WTC11 (cell line): ENCODE results near the gene GPX3. TPM values are rescaled to one million over a fixed set of nuclear protein-coding genes. Genes with fewer than 3 reads are reported as not detected.

Source experiments
- ATAC-seq: fragments of 200-7000 bp; cut with Tn5 transposase; 2 replicates; pipeline ENCODE4 v1.10.0; 2021; ENCODE audit warnings: mild to moderate bottlenecking, moderate library complexity
- CTCF ChIA-PET: fragments of 300-600 bp; sonication (Branson Sonifier 250); formaldehyde crosslinking; loops from one replicate; lab custom pipeline; 2021; ENCODE audit warnings: antibody characterized with exemption; lab: Charles Lee
- POLR2A ChIA-PET: fragments of 350-600 bp; sonication (Branson Sonifier 250); formaldehyde crosslinking; loops from one replicate; lab custom pipeline; 2021; ENCODE audit warnings: antibody characterized with exemption; lab: Charles Lee
- DNase-seq: peaks from one replicate; pipeline ENCODE4 v3.0.0; 2021; ENCODE audit warnings: low spot score
- H3K27ac Mint-ChIP-seq: 2 replicates; pipeline ENCODE4 v1.8.0; 2021; ENCODE audit warnings: mixed read lengths
- H3K27me3 Mint-ChIP-seq: 2 replicates; pipeline ENCODE4 v1.8.0; 2021; ENCODE audit warnings: low read depth, mild to moderate bottlenecking, moderate library complexity, mixed read lengths
- H3K36me3 Mint-ChIP-seq: 2 replicates; pipeline ENCODE4 v1.8.0; 2021; ENCODE audit warnings: mixed read lengths
- H3K4me1 Mint-ChIP-seq: 2 replicates; pipeline ENCODE4 v1.8.0; 2022; ENCODE audit warnings: mixed read lengths
- H3K4me3 Mint-ChIP-seq: 2 replicates; pipeline ENCODE4 v1.8.0; 2021; ENCODE audit warnings: mild to moderate bottlenecking, moderate library complexity, mixed read lengths
- H3K9me3 Mint-ChIP-seq: 2 replicates; pipeline ENCODE4 v1.8.0; 2021; ENCODE audit warnings: mixed read lengths
- ELF4 ChIP-seq: sonication (generic); formaldehyde crosslinking; IDR thresholded peaks from 2 replicates; pipeline ENCODE4 v1.8.1; 2022; ENCODE audit warnings: low read depth, mild to moderate bottlenecking, moderate library complexity, missing genetic modification reagents
- FOXP1 ChIP-seq: sonication (generic); formaldehyde crosslinking; IDR thresholded peaks from 2 replicates; pipeline ENCODE4 v1.8.0; 2022; ENCODE audit warnings: missing genetic modification reagents, mild to moderate bottlenecking, moderate library complexity, borderline replicate concordance
- GTF2I ChIP-seq: fragments of 250-450 bp; sonication (Bioruptor Pico); conservative IDR thresholded peaks from 2 replicates; pipeline ENCODE4 v1.4.0; 2021; ENCODE audit warnings: mild to moderate bottlenecking
- JUN ChIP-seq: sonication (generic); formaldehyde crosslinking; IDR thresholded peaks from 2 replicates; pipeline ENCODE4 v1.8.0; 2023; ENCODE audit warnings: mild to moderate bottlenecking, missing genetic modification reagents
- NFYB ChIP-seq: sonication (generic); formaldehyde crosslinking; conservative IDR thresholded peaks from 2 replicates; pipeline ENCODE4 v1.8.0; 2022; ENCODE audit warnings: low read depth, missing genetic modification reagents
- NR2C2 ChIP-seq: sonication (generic); formaldehyde crosslinking; IDR thresholded peaks from 2 replicates; pipeline ENCODE4 v1.8.0; 2022; ENCODE audit warnings: mild to moderate bottlenecking, missing genetic modification reagents
- PRRX2 ChIP-seq: fragments of 250-450 bp; sonication (Bioruptor Pico); IDR thresholded peaks from 2 replicates; pipeline ENCODE4 v1.8.0; 2021; ENCODE audit warnings: mild to moderate bottlenecking
- RORB ChIP-seq: fragments of 250-450 bp; sonication (Bioruptor Pico); IDR thresholded peaks from 2 replicates; pipeline ENCODE4 v1.9.0; 2021; ENCODE audit warnings: mild to moderate bottlenecking
- SMAD3 ChIP-seq: sonication (generic); formaldehyde crosslinking; IDR thresholded peaks from 2 replicates; pipeline ENCODE4 v1.8.0; 2022; ENCODE audit warnings: missing genetic modification reagents, mild to moderate bottlenecking, borderline replicate concordance
- ZNF138 ChIP-seq: sonication (generic); formaldehyde crosslinking; conservative IDR thresholded peaks from 2 replicates; pipeline ENCODE4 v1.8.1; 2022; ENCODE audit warnings: mild to moderate bottlenecking, moderate library complexity, missing genetic modification reagents
- ZNF396 ChIP-seq: fragments of 250-450 bp; sonication (Bioruptor Pico); IDR thresholded peaks from 2 replicates; pipeline ENCODE4 v1.8.0; 2021; ENCODE audit warnings: mild to moderate bottlenecking, moderate library complexity, borderline replicate concordance
- total RNA-seq: library from RNA; stranded (reverse); gene quantifications from 3 replicates; pipeline ENCODE4 v1.2.3, GENCODE V29; 2021
- TF ChIP-seq, protein P1 (sequence below): fragments of 200-600 bp; IDR thresholded peaks from 2 replicates; pipeline ENCODE4 v1.8.0; 2022; ENCODE audit warnings: antibody characterized with exemption
- TF ChIP-seq, protein P2 (sequence below): fragments of 250-450 bp; sonication (Bioruptor Pico); conservative IDR thresholded peaks from 2 replicates; pipeline ENCODE4 v1.9.0; 2021; ENCODE audit warnings: mild to moderate bottlenecking
- TF ChIP-seq, protein P3 (sequence below): fragments of 250-450 bp; sonication (Bioruptor Pico); IDR thresholded peaks from 2 replicates; pipeline ENCODE4 v1.9.0; 2021; ENCODE audit warnings: mild to moderate bottlenecking
- TF ChIP-seq, protein P4 (sequence below): sonication (generic); formaldehyde crosslinking; IDR thresholded peaks from 2 replicates; pipeline ENCODE4 v1.8.0; 2022; ENCODE audit warnings: mild to moderate bottlenecking, missing genetic modification reagents

GPX3 gene
- total RNA-seq, 1 experiment from 2014 or later = 24.5 TPM

DNA sequence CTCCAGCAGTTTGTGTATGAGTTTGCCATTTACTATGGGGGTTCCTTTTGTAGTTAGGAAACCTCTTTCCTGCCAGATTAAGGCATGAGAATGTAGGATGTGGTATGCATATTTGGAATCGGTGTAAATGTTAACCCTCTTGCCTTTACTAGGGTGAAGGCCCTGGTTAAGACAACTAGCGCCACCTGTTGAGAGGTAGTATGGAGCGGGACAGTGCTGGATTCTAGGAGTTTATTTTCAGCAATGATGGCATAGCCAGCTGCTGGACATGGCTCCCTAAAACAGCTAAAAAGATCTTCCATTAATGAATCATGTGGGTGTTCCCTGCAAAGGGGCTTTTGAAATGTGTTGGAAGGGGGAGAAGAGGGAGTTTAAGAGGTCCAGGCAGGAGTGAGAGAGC lies 30.7 kb upstream of the GPX3 start:
- Mint-ChIP-seq H3K27ac (no peak overlapping the region), H3K4me3 (no peak overlapping the region), H3K27me3 (peaks cover 9% of the 10 kb centered on the region), H3K4me1 (no peaks in the 10 kb centered on the region), H3K36me3 (peaks cover 11% of the 10 kb centered on the region), H3K9me3 (peaks cover 36% of the 10 kb centered on the region)
- ChIA-PET CTCF (interaction anchor here (0.7 to 1.9 kb wide), 16 partner anchors 8 to 534 kb away, joined by 3 to 12 read pairs (median 4); partner anchors contain the start of gene SMIM3), POLR2A (no interaction called here)
- DNase-seq (peak; percentile 63), ATAC-seq (peak; percentile 96)
- TF ChIP-seq, protein P1, sequence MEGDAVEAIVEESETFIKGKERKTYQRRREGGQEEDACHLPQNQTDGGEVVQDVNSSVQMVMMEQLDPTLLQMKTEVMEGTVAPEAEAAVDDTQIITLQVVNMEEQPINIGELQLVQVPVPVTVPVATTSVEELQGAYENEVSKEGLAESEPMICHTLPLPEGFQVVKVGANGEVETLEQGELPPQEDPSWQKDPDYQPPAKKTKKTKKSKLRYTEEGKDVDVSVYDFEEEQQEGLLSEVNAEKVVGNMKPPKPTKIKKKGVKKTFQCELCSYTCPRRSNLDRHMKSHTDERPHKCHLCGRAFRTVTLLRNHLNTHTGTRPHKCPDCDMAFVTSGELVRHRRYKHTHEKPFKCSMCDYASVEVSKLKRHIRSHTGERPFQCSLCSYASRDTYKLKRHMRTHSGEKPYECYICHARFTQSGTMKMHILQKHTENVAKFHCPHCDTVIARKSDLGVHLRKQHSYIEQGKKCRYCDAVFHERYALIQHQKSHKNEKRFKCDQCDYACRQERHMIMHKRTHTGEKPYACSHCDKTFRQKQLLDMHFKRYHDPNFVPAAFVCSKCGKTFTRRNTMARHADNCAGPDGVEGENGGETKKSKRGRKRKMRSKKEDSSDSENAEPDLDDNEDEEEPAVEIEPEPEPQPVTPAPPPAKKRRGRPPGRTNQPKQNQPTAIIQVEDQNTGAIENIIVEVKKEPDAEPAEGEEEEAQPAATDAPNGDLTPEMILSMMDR = peak; percentile 17; the same call in 1 of the 2 replicates
- TF ChIP-seq ZNF138 (CRISPR knock-in tag) = no peak

DNA sequence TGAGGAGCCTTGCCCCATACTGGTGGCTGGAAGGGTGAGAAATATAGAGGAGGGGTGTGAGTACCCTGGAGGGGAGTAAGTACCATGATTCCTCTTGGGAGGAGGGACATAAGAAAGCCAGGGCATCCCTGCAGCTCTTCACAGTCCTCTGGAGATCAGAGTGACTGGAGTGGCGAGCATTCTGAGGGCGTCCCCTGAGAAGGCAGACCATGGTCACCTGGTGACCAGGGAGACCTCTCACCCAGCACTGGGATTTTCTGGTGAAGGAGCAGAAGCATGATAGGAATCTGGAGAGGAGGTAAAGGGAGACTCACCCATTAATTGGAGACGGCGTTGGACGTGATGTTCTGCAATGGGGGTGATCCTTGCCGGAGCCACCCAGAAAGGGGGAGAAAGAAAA lies 27.7 kb upstream of the GPX3 start:
- Mint-ChIP-seq H3K27ac (no peak overlapping the region), H3K9me3 (peaks cover 42% of the 10 kb centered on the region), H3K36me3 (peaks cover 11% of the 10 kb centered on the region), H3K4me3 (no peak overlapping the region), H3K4me1 (peaks cover 6% of the 10 kb centered on the region; the same call in 1 of the 2 replicates), H3K27me3 (peaks cover 9% of the 10 kb centered on the region)
- no peak for ATAC-seq
- TF ChIP-seq, protein P2, sequence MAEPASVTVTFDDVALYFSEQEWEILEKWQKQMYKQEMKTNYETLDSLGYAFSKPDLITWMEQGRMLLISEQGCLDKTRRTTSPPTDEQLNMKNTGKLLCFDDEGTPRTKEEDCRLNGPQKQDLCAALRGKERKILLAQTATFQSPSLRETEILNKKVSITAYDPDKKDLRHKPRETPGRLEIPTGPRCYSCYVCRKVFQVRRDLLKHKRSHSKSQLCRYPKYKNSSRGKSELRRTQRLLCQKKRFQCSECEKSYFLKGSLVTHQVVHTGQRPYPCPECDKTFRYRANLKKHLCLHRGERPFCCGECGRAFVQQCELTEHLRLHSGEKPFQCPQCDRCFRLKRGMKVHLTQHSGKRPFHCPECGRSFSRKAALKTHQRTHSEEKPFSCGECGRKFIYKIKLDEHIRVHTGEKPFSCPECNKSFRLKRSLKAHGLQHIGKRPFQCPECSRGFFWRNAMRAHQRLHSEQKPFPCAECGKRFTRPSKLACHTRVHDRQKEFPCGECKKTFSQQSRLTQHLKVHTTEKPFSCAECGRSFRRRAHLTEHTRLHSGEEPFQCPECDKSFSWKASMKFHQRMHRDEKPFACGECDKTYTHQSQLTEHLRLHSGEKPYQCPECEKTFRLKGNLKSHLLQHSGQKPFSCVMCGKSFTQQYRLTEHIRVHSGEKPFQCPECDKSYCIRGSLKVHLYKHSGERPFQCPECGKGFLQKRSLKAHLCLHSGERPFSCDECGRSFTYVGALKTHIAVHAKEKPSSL (CRISPR knock-in tag) = no peak
- TF ChIP-seq ZNF396 (CRISPR knock-in tag) = no peak
- CTCF ChIA-PET = no interaction called here
- POLR2A ChIA-PET = no interaction called here
- no peak for DNase-seq

DNA sequence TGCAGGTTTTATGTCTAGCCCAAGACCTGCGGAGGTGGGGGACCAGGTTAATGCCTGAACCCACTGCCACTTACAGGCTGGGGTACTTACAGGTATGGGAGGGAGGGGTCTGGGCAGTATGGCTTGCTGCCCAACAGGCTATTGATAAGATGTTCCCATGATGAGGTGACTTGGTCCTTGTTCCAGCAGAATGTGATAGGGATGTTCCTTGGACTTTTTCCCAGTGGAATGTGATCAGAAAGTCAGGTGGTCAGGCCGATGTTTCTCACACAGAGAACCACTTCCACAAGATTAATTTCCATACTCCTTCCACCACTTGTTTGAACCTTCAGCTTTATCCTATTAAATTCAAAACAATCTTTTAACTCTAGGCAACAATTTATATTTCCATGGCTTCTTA lies 27.0 kb upstream of the GPX3 start:
- peaks cover 11% of the 10 kb centered on the region for H3K36me3 Mint-ChIP-seq
- peaks cover 44% of the 10 kb centered on the region for H3K9me3 Mint-ChIP-seq
- no peak overlapping the region for H3K27ac Mint-ChIP-seq
- DNase-seq (no peak), ATAC-seq (no peak)
- POLR2A ChIA-PET = no interaction called here
- no peak overlapping the region for H3K4me3 Mint-ChIP-seq
- CTCF ChIA-PET = no interaction called here
- peaks cover 6% of the 10 kb centered on the region; the same call in 1 of the 2 replicates for H3K4me1 Mint-ChIP-seq
- no peak for TF ChIP-seq RORB (CRISPR knock-in tag)
- no peak for TF ChIP-seq SMAD3 (CRISPR knock-in tag)
- TF ChIP-seq, protein P3, sequence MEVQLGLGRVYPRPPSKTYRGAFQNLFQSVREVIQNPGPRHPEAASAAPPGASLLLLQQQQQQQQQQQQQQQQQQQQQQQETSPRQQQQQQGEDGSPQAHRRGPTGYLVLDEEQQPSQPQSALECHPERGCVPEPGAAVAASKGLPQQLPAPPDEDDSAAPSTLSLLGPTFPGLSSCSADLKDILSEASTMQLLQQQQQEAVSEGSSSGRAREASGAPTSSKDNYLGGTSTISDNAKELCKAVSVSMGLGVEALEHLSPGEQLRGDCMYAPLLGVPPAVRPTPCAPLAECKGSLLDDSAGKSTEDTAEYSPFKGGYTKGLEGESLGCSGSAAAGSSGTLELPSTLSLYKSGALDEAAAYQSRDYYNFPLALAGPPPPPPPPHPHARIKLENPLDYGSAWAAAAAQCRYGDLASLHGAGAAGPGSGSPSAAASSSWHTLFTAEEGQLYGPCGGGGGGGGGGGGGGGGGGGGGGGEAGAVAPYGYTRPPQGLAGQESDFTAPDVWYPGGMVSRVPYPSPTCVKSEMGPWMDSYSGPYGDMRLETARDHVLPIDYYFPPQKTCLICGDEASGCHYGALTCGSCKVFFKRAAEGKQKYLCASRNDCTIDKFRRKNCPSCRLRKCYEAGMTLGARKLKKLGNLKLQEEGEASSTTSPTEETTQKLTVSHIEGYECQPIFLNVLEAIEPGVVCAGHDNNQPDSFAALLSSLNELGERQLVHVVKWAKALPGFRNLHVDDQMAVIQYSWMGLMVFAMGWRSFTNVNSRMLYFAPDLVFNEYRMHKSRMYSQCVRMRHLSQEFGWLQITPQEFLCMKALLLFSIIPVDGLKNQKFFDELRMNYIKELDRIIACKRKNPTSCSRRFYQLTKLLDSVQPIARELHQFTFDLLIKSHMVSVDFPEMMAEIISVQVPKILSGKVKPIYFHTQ (CRISPR knock-in tag) = no peak
- no peak for TF ChIP-seq PRRX2
- TF ChIP-seq JUN = no peak
- no peak for TF ChIP-seq FOXP1 (CRISPR knock-in tag)
- TF ChIP-seq, protein P4, sequence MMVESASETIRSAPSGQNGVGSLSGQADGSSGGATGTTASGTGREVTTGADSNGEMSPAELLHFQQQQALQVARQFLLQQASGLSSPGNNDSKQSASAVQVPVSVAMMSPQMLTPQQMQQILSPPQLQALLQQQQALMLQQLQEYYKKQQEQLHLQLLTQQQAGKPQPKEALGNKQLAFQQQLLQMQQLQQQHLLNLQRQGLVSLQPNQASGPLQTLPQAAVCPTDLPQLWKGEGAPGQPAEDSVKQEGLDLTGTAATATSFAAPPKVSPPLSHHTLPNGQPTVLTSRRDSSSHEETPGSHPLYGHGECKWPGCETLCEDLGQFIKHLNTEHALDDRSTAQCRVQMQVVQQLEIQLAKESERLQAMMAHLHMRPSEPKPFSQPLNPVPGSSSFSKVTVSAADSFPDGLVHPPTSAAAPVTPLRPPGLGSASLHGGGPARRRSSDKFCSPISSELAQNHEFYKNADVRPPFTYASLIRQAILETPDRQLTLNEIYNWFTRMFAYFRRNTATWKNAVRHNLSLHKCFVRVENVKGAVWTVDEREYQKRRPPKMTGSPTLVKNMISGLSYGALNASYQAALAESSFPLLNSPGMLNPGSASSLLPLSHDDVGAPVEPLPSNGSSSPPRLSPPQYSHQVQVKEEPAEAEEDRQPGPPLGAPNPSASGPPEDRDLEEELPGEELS (CRISPR knock-in tag) = no peak
- TF ChIP-seq NFYB = no peak
- TF ChIP-seq NR2C2 (CRISPR knock-in tag) = no peak
- no peak for TF ChIP-seq ELF4
- no peak for TF ChIP-seq GTF2I (CRISPR knock-in tag)
- H3K27me3 Mint-ChIP-seq = peaks cover 9% of the 10 kb centered on the region
